Myometrial cell (primary cell): ENCODE data around the gene B3GALT2. TPM values are rescaled to one million over a fixed set of nuclear protein-coding genes. Genes with fewer than 3 reads are reported as not detected.

Experiments
- total RNA-seq: library from RNA; depleted of rRNA; stranded (reverse); fragments of >200 nt; gene quantifications from 2 replicates; pipeline ENCODE4 v1.2.3, GENCODE V29; 2015

Gene B3GALT2
- total RNA-seq: 0.29 and 0.53 TPM in 2 replicates

GRCh38 chr1:193185901-193186731 lies at the start of gene B3GALT2:
B3GALT2 (minus strand) TSS chr1:193186613; CDS start chr1:193181562, 5,051 bp downstream.

Other genes with a start within 250 kb of the B3GALT2 start
- gene UCHL5, start 127.3 kb downstream of the B3GALT2 start, total RNA-seq: 18.8 and 21.0 TPM in 2 replicates
- 62.2 and 119 TPM in 2 replicates for gene RO60, start 127.0 kb downstream of the B3GALT2 start, total RNA-seq
- gene GLRX2, start 81.2 kb downstream of the B3GALT2 start, total RNA-seq: 13.3 and 22.2 TPM in 2 replicates
- gene CDC73, start 64.6 kb downstream of the B3GALT2 start, total RNA-seq: 14.2 and 14.7 TPM in 2 replicates